GM19328 (cell line): ENCODE measurements around the gene XXYLT1.

Source experiments
- ATAC-seq: cut with Tn5 transposase; IDR thresholded peaks from one replicate; pipeline ENCODE4 v1.9.1; 2021; ENCODE audit warnings: mild to moderate bottlenecking, moderate library complexity; ENCODE audit not compliant: unreplicated experiment

Gene XXYLT1

DNA sequence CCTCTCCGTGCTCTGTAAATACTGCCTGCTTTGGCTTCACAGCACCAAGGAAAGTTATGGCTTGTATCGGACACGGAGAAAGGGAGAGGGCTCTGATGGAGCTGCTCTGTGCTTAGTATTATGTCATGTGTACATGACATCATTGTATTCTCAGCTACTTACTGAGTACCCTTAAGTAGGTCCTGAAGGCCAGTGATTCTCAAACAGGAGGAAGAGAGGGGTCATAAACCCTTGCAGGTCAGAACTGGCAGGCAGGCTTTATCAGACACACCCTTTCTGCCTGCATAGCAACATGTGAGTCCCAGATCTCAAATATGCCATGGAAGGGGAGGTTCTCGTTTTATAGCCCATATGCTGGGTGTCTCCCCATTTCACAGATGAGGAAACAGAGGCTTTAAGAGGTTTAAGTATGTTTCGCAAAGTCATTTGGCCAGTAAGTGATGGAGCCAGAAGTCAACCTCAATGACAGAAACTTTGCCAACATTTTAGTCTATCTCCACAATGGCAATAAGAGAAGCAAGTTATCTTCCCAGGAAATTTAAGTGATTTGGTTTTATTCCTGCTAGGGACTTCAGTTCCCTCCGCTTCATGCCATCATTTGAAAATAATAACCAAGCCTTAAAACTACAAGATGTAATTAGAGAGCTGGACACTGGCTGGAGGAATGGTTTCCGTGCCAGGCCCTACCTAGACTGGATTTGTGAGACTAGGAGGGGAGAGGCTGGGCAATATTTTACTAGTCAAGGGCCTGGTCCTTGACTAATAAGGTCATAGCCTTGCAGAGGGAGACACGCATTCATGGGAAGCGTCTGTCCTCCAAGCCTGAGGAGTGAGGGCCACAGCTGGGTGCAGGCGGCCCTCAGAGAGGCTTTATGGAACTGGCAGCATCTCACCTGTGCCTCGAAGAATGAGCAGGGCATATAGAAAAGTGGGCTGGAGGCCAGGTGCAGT lies 133.0 kb downstream of the XXYLT1 start:
- no peak for ATAC-seq

- no peak for ATAC-seq
These were observed 135.0 kb downstream of the XXYLT1 start for GRCh38 chr3:195135917-195136316.

DNA sequence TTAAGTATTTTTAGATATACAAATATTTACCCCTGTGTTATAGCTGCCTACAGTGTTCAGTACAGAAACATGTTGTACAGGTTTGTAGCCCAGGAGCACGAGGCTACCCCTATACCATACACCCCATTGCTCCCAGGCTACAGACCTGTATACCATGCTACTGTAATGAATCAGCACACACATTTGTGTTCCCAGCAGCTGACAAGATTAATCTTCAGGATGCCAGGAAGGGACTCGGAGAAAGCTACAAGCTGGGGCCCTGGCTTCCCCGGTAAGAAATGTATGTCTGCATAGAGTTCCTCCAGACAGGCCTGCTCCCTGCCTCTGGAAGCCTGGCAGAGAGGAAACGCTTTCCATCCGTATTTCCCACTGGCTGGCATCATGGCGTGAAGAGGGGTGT lies 136.5 kb downstream of the XXYLT1 start:
- no peak for ATAC-seq

GRCh38 chr3:195133462-195133861 lies 137.5 kb downstream of the XXYLT1 start:
- ATAC-seq, result no peak

- no peak for ATAC-seq
These were observed 137.9 kb downstream of the XXYLT1 start for GRCh38 chr3:195133013-195133412.

DNA sequence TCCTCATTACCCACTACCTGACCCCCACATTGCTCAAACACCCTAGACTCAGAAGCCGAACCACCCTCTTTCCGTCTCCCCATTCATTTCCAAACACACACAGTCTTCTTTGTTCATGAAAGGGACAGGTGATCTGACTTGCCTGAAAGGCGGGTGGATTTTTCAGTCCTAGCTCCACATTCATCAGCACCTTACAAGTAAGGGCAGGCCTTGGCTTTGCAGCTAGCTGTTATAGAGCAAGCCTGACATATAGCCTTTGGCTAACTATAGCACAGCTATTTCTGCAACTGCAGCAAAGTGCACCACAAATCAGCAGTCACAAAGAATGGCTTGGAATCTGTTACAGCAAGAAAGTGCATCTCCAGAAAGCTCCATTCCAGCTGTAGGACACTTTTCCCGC lies 139.8 kb downstream of the XXYLT1 start:
- ATAC-seq, result no peak

- peak; percentile 92 for ATAC-seq
These were observed 141.1 kb downstream of the XXYLT1 start for GRCh38 chr3:195129644-195130492.

DNA sequence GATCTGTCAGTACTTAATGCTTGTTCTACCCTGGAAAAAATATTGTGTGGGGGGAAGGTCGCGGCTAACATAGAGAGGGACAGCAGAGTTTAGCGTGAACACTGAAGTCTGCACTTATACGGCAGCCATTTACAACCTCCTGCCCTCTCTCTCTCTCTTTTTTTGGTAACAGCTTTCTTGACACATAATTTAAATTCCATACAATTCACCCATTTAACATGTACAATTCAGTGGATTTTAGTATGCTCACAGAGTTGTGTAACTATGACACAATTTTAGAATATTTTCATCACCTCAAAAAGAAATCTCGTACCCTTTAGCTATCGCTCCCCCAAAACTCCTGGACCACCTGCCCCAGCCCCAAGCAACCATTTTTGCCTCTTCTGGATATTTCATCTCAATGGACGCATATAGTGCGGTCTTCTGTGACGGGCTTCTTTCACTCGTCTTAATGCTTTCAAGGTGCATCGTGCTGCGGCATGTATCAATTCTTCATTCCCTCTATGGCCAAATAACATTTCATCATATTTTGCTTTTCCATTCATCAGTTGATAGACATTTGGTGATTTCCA lies 141.8 kb downstream of the XXYLT1 start:
- no peak for ATAC-seq

DNA sequence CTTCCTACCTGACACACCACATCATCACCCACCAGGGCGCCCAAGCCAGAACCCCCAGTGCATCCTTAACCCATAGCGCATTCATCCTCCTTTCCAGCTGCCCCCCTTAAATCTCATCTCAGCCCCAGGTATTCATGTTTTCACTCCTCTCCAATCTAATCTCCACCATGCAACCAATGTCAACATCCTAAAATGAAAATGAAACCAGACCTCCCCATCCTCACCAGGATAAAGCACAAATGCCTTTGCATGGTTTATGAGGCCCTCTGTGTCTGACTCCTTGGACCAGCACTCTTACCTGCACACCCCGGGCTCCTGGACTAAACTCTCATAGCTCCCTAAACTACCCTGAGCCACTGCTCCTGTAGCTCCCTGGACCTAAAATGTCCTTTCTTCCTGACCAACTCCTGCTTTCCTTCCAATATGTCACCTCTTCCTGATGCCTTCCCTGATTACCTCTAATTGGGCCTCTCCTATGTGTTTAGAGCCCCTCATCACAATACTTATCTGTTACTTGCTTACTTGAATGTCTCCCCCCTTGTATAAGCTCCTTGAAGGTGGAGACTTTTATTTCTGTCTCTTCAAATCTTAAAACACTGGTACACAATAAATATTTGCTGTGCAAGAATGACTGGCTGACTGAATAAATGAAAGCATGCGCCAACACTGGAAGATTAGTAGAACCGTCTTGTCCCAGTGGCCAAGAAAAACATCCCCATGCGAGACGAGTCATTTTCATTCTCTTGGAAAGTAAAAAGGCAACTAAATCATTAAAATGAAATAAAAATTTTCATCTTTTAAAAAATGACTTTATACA lies 142.5 kb downstream of the XXYLT1 start:
- no peak for ATAC-seq

DNA sequence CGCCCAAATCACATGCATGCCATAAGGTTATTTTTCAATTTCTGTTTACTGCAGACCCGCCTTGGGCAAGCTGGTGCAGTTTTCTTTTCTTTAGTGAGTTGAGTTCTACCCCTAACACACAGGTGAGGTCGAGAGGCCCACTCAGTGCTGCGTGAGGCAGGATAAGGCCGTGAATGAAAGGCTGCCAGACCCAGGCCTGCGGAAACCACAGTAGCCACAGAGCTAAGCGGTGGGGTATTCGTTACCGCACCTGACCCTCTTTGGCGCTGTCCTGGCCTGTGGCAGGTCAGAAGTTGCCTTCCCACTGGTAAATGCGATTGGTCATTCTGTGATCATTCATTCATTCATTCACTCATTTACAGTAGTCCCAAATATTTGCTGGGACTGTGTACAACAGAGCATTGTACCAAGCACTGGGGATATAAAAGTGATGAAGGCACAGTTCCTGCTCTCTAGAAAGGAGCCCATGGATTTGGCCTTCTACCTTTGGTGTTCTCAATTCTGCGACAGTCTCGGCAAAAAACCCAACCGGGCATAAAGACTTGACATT lies 144.8 kb downstream of the XXYLT1 start:
- no peak for ATAC-seq

DNA sequence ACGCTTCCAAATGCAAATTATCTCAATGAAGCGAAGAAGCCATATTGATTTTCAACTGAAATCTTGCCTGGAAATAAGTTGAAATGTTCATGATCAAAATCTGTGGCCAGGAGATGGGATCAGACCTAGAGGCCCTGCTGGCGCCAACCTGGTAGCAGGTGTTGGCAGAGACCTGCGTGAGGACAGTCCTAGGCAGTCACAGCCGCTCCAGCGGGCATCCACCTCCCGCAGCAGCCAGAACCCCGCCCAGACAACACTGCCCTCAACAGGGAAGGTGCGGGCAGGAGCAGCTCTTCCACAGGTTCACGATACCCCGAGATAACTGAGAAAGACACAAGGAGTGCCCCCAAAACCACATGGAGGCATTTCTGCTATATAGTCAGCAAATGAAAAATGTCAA lies 145.3 kb downstream of the XXYLT1 start:
- no peak for ATAC-seq

DNA sequence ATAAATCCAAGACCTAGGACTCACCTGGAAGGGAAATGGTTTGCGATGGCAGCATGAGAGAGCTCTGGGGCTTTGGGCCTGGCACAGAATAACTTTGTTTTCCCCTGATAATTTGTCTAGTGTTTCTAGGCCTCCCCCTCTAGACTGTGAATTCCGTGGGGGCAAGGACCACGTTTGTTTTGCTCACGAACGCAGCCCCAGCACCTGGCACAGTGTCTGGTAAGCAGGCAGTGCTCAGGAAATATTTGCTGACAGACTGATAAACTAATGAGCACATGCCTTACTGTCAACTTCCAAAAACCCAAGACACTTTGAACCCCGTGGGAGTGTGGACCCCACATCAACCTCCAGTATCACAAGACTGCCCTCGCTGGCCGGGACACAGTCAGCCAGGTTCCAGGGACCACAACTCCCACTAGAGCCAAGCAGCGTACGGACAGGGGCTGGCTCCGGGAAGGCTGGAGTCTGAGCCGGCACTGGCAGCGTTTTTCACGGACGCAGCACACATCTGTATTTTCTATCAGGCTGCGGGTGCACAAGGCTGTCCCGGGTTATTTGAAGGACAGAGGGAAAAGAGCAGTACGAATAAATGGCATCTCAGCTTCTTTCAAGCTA lies 146.5 kb downstream of the XXYLT1 start:
- ATAC-seq, result no peak

- ATAC-seq, result no peak
These were observed 147.7 kb downstream of the XXYLT1 start for GRCh38 chr3:195123281-195123691.

DNA sequence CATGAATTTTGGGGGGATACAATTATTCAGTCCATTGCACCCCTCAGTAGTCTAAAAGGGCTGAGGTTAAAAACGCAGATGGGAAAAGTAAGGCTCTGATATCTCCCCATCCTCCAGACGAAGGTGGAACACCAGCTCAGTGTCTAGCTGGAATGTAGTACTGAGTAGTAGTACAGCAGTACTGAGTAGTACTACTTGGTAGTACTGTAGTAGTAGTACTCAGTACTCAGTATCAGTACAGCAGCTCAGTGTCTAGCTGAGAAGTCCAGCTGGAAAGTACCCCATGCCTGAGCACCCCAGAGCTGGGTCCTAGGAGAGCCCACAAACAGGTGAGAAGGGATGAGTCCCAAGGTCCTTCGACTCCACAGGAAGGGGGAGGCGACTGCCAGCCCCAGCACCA lies 148.7 kb downstream of the XXYLT1 start:
- ATAC-seq, result no peak

GRCh38 chr3:195120267-195120601 lies 150.7 kb downstream of the XXYLT1 start:
- no peak for ATAC-seq

GRCh38 chr3:195119461-195120266 lies 151.3 kb downstream of the XXYLT1 start:
- no peak for ATAC-seq

DNA sequence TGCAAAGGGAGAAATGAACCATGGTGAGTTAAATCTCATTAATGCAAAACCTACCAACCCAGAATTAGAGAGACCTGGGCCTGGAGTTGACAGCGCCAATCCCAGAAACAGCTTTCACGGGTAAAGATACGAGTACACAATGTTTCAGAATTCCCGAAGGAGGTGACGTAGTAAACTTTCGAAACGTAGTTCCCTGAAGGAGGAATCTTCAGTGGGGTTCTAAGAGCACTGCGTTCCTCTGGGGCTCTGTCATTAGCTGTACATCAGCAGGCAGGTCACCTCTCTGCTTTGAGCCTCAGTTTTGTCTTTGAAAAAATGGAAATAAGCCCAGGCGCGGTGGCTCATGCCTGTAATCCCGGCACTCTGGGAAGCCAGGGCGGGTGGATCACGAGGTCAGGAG lies 152.3 kb downstream of the XXYLT1 start:
- ATAC-seq, result no peak

- no peak for ATAC-seq
These were observed 152.9 kb downstream of the XXYLT1 start for GRCh38 chr3:195117978-195118581.
